ENCODE measurements around the gene SFXN2. TPM values are rescaled to one million over a fixed set of nuclear protein-coding genes. Genes with fewer than 3 reads are reported as not detected.
"Not testable (repeated sequence)": the region's sequence is repeated elsewhere in the genome, so short reads cannot be mapped to it uniquely, and the experiment has no call there.

Gene SFXN2
- total RNA-seq, 1 donor from 2014 or later: 6.3 TPM

DNA sequence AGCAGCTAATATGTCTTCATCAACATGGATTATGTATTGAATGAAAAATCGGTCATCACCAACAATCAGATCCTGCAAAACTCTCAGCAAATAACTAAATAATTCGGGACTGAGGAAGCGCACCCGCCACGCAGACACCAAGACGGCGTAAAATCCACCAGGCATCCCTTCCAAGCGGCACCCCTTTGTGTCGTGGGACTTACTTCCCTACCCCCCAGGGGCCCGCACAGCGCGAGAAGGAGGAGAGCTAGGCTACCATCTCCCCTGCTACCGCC is 960 bp upstream of the SFXN2 start:
- Mint-ChIP-seq H3K27ac (ENCODE audit: unreplicated experiment) (peak overlapping the region; percentile 96), H3K36me3 (ENCODE audit: low read depth, unreplicated experiment) (peaks cover 12% of the 10 kb centered on the region), H3K27me3 (ENCODE audit: unreplicated experiment) (peaks cover 7% of the 10 kb centered on the region), H3K4me1 (ENCODE audit: unreplicated experiment) (peaks cover 18% of the 10 kb centered on the region), H3K4me3 (ENCODE audit: unreplicated experiment) (peak overlapping the region; percentile 97), H3K9me3 (ENCODE audit: unreplicated experiment) (no peaks in the 10 kb centered on the region)
- no peak for DNase-seq (ENCODE audit: low spot score)
- TF ChIP-seq CTCF (IDR thresholded peaks at IDR 0.05; ENCODE audit: unreplicated experiment): peak; percentile 54

DNA sequence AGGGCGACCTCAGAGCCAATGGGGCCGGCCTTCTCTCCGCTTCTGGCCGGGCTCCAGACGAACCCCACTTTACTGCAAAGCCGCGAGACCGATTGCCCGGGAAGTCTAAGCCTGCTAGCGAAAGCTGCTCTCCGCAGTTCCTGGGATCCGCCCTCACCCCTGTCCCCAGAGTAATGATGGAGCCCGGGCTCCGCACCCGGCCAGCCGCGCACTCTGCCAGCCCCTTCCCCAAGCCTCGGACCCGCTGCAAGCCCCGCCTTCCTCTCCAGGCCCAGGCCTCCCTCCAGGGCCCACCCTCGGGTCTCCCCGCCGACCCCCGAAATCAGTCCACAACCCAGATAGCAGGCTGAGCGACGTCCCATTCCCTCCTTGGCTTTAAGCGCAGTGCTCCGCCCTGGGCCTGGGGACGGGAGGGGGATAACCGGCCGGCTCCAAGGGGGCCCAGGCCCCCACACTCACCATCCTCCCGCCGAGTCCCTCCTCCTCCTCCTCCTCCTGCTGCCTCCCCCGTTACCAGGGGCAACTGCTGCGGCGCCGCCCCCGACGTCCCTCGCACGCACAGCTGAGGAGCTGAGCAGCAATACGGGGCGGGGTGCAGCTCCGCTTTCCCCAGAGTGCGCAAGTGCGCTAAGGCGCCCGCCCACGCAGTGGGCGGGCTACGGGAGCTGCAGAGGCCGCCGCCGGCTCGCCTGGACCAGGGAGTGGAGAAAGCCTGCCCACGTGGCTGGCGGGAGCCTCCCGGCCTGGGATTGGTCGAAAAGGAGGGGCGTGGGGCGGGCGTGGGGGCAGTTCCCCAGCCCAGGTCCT is 419 bp upstream of the SFXN2 start, which contains the start of gene ARL3:
TSS of gene ARL3 (minus strand) at position 584 of the 807 bp plus-strand sequence. CDS start at position 462, 122 bp downstream.
- Mint-ChIP-seq H3K9me3 (ENCODE audit: unreplicated experiment) (no peaks in the 10 kb centered on the region), H3K27ac (ENCODE audit: unreplicated experiment) (peak within 1 kb of the TSS; percentile 96), H3K27me3 (ENCODE audit: unreplicated experiment) (peaks cover 7% of the 10 kb centered on the region), H3K4me1 (ENCODE audit: unreplicated experiment) (peaks cover 20% of the 10 kb centered on the region), H3K36me3 (ENCODE audit: low read depth, unreplicated experiment) (peaks cover 12% of the 10 kb centered on the region), H3K4me3 (ENCODE audit: unreplicated experiment) (peak within 1 kb of the TSS; percentile 97)
- peak; percentile 95 for DNase-seq (ENCODE audit: low spot score)
- TF ChIP-seq CTCF (IDR thresholded peaks at IDR 0.05; ENCODE audit: unreplicated experiment): no peak

DNA sequence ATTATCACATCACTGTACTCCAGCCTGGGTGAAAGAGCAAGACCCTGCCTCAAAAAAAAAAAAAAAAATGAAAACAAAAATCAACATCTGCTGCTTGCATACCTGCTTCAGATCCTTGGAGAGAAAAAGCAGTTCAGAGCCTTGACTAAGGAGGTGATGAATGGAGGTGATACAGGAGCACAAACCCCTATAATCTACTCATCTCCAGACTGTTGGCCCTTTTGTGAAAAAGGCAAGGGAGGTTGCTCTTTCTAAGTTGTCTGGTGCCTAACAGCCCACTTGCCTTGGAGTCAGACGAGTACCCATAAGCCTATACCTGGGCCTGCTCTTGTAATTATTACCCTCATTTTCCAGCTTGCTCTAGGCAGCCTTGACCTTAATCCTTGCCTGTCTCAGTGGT is 1.4 kb downstream of the SFXN2 start:
- H3K4me1 Mint-ChIP-seq (ENCODE audit: unreplicated experiment): peaks cover 26% of the 10 kb centered on the region
- H3K27ac Mint-ChIP-seq (ENCODE audit: unreplicated experiment): no peak overlapping the region
- peak overlapping the region; percentile 0 for H3K4me3 Mint-ChIP-seq (ENCODE audit: unreplicated experiment)

DNA sequence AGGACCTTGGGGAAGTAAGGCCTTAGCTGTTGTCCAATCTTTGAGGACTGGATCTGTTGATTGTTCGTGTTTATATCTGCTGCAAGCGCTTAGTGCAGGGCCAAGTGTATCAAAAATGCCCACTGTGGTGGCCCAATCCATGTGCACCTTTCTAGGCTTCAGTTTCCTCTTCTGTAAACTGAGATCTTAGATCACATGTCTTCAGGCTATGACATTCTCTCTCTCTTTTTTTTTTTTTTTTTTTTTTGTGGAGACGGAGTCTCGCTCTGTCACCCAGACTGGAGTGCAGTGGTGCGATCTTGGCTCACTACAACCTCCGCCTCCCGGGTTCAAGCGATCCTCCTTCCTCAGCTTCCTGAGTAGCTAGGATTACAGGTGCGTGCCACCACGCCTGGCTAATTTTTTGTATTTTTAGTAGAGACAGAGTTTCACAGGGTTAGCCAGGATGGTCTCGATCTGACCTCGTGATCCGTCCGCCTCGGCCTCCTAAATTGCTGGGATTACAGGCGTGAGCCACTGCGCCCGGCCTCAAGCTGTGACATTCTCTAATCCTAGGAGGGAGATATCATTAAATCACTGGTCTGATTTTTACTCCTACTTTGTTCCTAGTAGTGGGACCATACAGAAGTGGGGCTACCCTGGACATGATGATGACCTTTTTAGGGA is 2.6 kb downstream of the SFXN2 start:
- not testable (repeated sequence) for H3K27me3 Mint-ChIP-seq (ENCODE audit: unreplicated experiment); H3K9me3 Mint-ChIP-seq (ENCODE audit: unreplicated experiment); DNase-seq (ENCODE audit: low spot score)
- H3K4me1 Mint-ChIP-seq (ENCODE audit: unreplicated experiment): peaks cover 30% of the 10 kb centered on the region
- peaks cover 12% of the 10 kb centered on the region for H3K36me3 Mint-ChIP-seq (ENCODE audit: low read depth, unreplicated experiment)
- H3K4me3 Mint-ChIP-seq (ENCODE audit: unreplicated experiment): peak overlapping the region; percentile 39
- H3K27ac Mint-ChIP-seq (ENCODE audit: unreplicated experiment): peak overlapping the region; percentile 20

More for the DNA sequence above, 1.4 kb downstream of the SFXN2 start:
- no peak for DNase-seq (ENCODE audit: low spot score)
- peaks cover 7% of the 10 kb centered on the region for H3K27me3 Mint-ChIP-seq (ENCODE audit: unreplicated experiment)
- no peaks in the 10 kb centered on the region for H3K9me3 Mint-ChIP-seq (ENCODE audit: unreplicated experiment)
- TF ChIP-seq CTCF (IDR thresholded peaks at IDR 0.05; ENCODE audit: unreplicated experiment): no peak
- H3K36me3 Mint-ChIP-seq (ENCODE audit: low read depth, unreplicated experiment): peaks cover 12% of the 10 kb centered on the region

DNA sequence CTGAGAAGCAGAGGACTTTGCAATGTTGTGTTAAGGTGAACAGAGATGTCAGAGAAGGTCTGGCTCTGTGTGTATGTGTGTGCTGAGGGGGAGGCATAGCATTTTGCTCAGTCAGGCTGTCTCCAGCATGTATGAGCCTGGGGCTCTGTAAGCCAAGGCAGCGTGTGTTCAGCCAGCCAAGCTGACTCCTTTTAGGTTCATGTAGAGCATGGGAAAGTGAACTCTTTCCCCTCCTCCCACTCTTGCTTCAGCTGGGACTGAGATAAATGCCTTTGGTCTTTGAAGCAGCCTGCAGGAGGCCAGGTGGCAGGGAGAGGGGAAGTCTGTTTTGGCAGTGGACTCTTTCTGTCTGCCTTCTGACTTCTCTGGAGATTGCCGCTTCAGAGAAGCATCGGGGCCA is 3.8 kb downstream of the SFXN2 start:
- DNase-seq (ENCODE audit: low spot score): no peak
- Mint-ChIP-seq H3K27me3 (ENCODE audit: unreplicated experiment) (peaks cover 5% of the 10 kb centered on the region), H3K36me3 (ENCODE audit: low read depth, unreplicated experiment) (peaks cover 12% of the 10 kb centered on the region), H3K27ac (ENCODE audit: unreplicated experiment) (no peak overlapping the region), H3K9me3 (ENCODE audit: unreplicated experiment) (no peaks in the 10 kb centered on the region), H3K4me3 (ENCODE audit: unreplicated experiment) (no peak overlapping the region), H3K4me1 (ENCODE audit: unreplicated experiment) (peaks cover 28% of the 10 kb centered on the region)
- TF ChIP-seq CTCF (IDR thresholded peaks at IDR 0.05; ENCODE audit: unreplicated experiment): no peak

Measured in endothelial cell (in vitro differentiated cells).